H54 (cell line): ENCODE measurements around the gene TRDMT1.

Experiments used
- DNase-seq: peaks from one replicate; pipeline ENCODE4 v3.0.0; 2011; ENCODE audit warnings: low spot score, mixed read lengths; ENCODE audit not compliant: insufficient read length
- FAIRE-seq: peaks from 3 replicates; lab custom pipeline; 2011; peaks lifted over from hg19 to GRCh38; lab: Jason Lieb, UNC
- POLR2A ChIP-seq: IDR thresholded peaks from 2 replicates; pipeline ENCODE4 v1.6.1; 2011; ENCODE audit warnings: low read depth, mild to moderate bottlenecking, low read length

The TRDMT1 gene

GRCh38 chr10:17140386-17140761 is 61.1 kb downstream of the TRDMT1 start:
- FAIRE-seq: no peak
- no peak for TF ChIP-seq POLR2A
- no peak for DNase-seq

- no peak for DNase-seq
- TF ChIP-seq POLR2A: no peak
- FAIRE-seq: no peak
These were observed 62.9 kb downstream of the TRDMT1 start for GRCh38 chr10:17138460-17139042.

- TF ChIP-seq POLR2A: no peak
- DNase-seq (no peak), FAIRE-seq (no peak)
These were observed 66.7 kb downstream of the TRDMT1 start for GRCh38 chr10:17134737-17135260.

GRCh38 chr10:17134282-17134681 is 67.2 kb downstream of the TRDMT1 start:
- no peak for TF ChIP-seq POLR2A
- peak; percentile 27 for FAIRE-seq
- DNase-seq: no peak

GRCh38 chr10:17129741-17130140 is 71.7 kb downstream of the TRDMT1 start, which contains the start of gene CUBN:
Gene CUBN (minus strand): TSS chr10:17129811. CDS start chr10:17129765, 46 bp downstream.
- no peak for TF ChIP-seq POLR2A
- FAIRE-seq: no peak
- no peak for DNase-seq

GRCh38 chr10:17128261-17128660 is 73.2 kb downstream of the TRDMT1 start:
- FAIRE-seq (no peak), DNase-seq (no peak)
- TF ChIP-seq POLR2A: no peak

- FAIRE-seq: no peak
- TF ChIP-seq POLR2A: no peak
These were observed 75.1 kb downstream of the TRDMT1 start for GRCh38 chr10:17126327-17126726.

GRCh38 chr10:17125206-17125893 is 76.1 kb downstream of the TRDMT1 start:
- no peak for DNase-seq
- FAIRE-seq: no peak
- TF ChIP-seq POLR2A: no peak

More at GRCh38 chr10:17126327-17126726, 75.1 kb downstream of the TRDMT1 start:
- no peak for DNase-seq

- DNase-seq (no peak), FAIRE-seq (no peak)
- no peak for TF ChIP-seq POLR2A
These were observed 77.5 kb downstream of the TRDMT1 start for GRCh38 chr10:17123961-17124360.

GRCh38 chr10:17122726-17123661 is 78.5 kb downstream of the TRDMT1 start:
- TF ChIP-seq POLR2A: no peak
- DNase-seq (peak; percentile 24), FAIRE-seq (peak; percentile 99)

GRCh38 chr10:17122052-17122451 is 79.4 kb downstream of the TRDMT1 start:
- no peak for TF ChIP-seq POLR2A
- FAIRE-seq: no peak

GRCh38 chr10:17120694-17121093 is 80.8 kb downstream of the TRDMT1 start:
- FAIRE-seq (no peak), DNase-seq (no peak)
- TF ChIP-seq POLR2A: no peak

More at GRCh38 chr10:17122052-17122451, 79.4 kb downstream of the TRDMT1 start:
- no peak for DNase-seq

- TF ChIP-seq POLR2A: no peak
- DNase-seq (no peak), FAIRE-seq (no peak)
These were observed 81.6 kb downstream of the TRDMT1 start for GRCh38 chr10:17119845-17120244.
